BJ (cell line): ENCODE measurements around the gene MGP. TPM values are rescaled to one million over a fixed set of nuclear protein-coding genes. Genes with fewer than 3 reads are reported as not detected.

Source experiments
- CTCF ChIA-PET: fragments of 350-600 bp; formaldehyde crosslinking; extraction: SDS; loops from one replicate; lab custom pipeline; 2021; ENCODE audit warnings: antibody characterized with exemption, inconsistent platforms; lab: Yijun Ruan, JAX
- POLR2A ChIA-PET: fragments of 300-600 bp; sonication (Branson Sonifier 250); formaldehyde crosslinking; extraction: SDS; loops from one replicate; lab custom pipeline; 2021; ENCODE audit warnings: antibody characterized with exemption; lab: Charles Lee
- DNase-seq: peaks from one replicate; pipeline ENCODE4 v3.0.0-alpha.2; 2011; ENCODE audit warnings: low read depth
- H3K27me3 ChIP-seq: 2 replicates; pipeline ENCODE4 v1.6.0; 2011; ENCODE audit warnings: low read length; ENCODE audit not compliant: control insufficient read depth, insufficient read depth
- H3K36me3 ChIP-seq: 2 replicates; pipeline ENCODE4 v1.5.1; 2011; ENCODE audit warnings: low read length; ENCODE audit not compliant: control insufficient read depth, insufficient read depth
- H3K4me3 ChIP-seq: 2 replicates; pipeline ENCODE4 v1.5.1; 2011; ENCODE audit warnings: low read depth, mild to moderate bottlenecking, control low read depth, low read length
- CTCF ChIP-seq: IDR thresholded peaks from 2 replicates; pipeline ENCODE4 v1.5.1; 2011; ENCODE audit warnings: low read depth, mild to moderate bottlenecking, control low read depth, inconsistent platforms, low read length, moderate library complexity; ENCODE audit not compliant: insufficient read depth
- polyA minus RNA-seq: library from RNA; depleted of rRNA, polyadenylated mRNA; stranded (reverse); fragments of >200 nt; gene quantifications from 2 replicates; pipeline ENCODE4 v1.2.3, GENCODE V29; 2011; rRNA and poly(A)+ RNA removed
- polyA plus RNA-seq: library from polyadenylated mRNA; depleted of rRNA; stranded (reverse); fragments of >200 nt; gene quantifications from 2 replicates; pipeline ENCODE4 v1.2.3, GENCODE V29; 2011; rRNA removed

The MGP gene
- polyA plus RNA-seq (116 and 193 TPM in 2 replicates), polyA minus RNA-seq (18.9 and 20.6 TPM in 2 replicates)

GRCh38 chr12:14885718-14886221 lies at the start of gene MGP:
Gene MGP (minus strand): TSS chr12:14885854. CDS start chr12:14885791, 63 bp downstream.
- CTCF ChIA-PET = no interaction called here
- peak within 1 kb of the TSS; percentile 28 for H3K4me3 ChIP-seq
- peaks cover 3% of the 10 kb centered on the region; the same call in 1 of the 2 replicates for H3K27me3 ChIP-seq
- POLR2A ChIA-PET = no interaction called here
- no peak for TF ChIP-seq CTCF
- no peaks in the 10 kb centered on the region for H3K36me3 ChIP-seq
- no peak for DNase-seq

- Histone ChIP-seq H3K4me3 (no peak overlapping the region), H3K36me3 (no peaks in the 10 kb centered on the region), H3K27me3 (no peaks in the 10 kb centered on the region)
- ChIA-PET POLR2A (no interaction called here), CTCF (interaction anchor here (0.5 to 1.8 kb wide), 2 partner anchors 11 to 617 kb away, joined by 4 to 7 read pairs; no protein-coding TSS in a partner anchor)
- DNase-seq = no peak
- TF ChIP-seq CTCF = no peak
These were observed 49.4 kb upstream of the MGP start for GRCh38 chr12:14935031-14935430.

GRCh38 chr12:14934511-14934910 lies 48.9 kb upstream of the MGP start:
- ChIA-PET CTCF (interaction anchor here (0.5 to 1.8 kb wide), 2 partner anchors 11 to 617 kb away, joined by 4 to 7 read pairs; no protein-coding TSS in a partner anchor), POLR2A (no interaction called here)
- no peaks in the 10 kb centered on the region for H3K36me3 ChIP-seq
- no peak for DNase-seq
- H3K4me3 ChIP-seq = no peak overlapping the region
- TF ChIP-seq CTCF = no peak
- no peaks in the 10 kb centered on the region for H3K27me3 ChIP-seq

- DNase-seq = no peak
- no peak for TF ChIP-seq CTCF
- ChIA-PET POLR2A (interaction anchor here (0.6 kb wide), 1 partner anchor 158 kb away, joined by 12 read pairs; a partner anchor contains a TSS), CTCF (interaction anchor here (0.8 to 1.5 kb wide), 6 partner anchors 11 to 290 kb away, joined by 3 to 6 read pairs (median 3); partner anchors contain the start of gene RERG)
- no peaks in the 10 kb centered on the region for H3K36me3 ChIP-seq
- no peaks in the 10 kb centered on the region for H3K27me3 ChIP-seq
- H3K4me3 ChIP-seq = no peak overlapping the region
These were observed 46.3 kb upstream of the MGP start for GRCh38 chr12:14931791-14932560.

GRCh38 chr12:14931359-14931758 lies 45.7 kb upstream of the MGP start:
- Histone ChIP-seq H3K27me3 (no peaks in the 10 kb centered on the region), H3K36me3 (no peaks in the 10 kb centered on the region), H3K4me3 (no peak overlapping the region)
- DNase-seq = peak; percentile 41
- no peak for TF ChIP-seq CTCF
- ChIA-PET POLR2A (interaction anchor here (0.6 kb wide), 1 partner anchor 157 kb away, joined by 12 read pairs; a partner anchor contains a TSS), CTCF (interaction anchor here (0.8 to 1.5 kb wide), 5 partner anchors 14 to 290 kb away, joined by 3 to 6 read pairs (median 3); partner anchors contain the start of gene RERG)
